Upper lobe of right lung (tissue), 1 donor: ENCODE results near the gene ZNF430. TPM values are rescaled to one million over a fixed set of nuclear protein-coding genes. Genes with fewer than 3 reads are reported as not detected.
A peak's percentile ranks its signal among the peaks of the same experiment; 100 is the strongest.
"Not testable (repeated sequence)": the region's sequence is repeated elsewhere in the genome, so short reads cannot be mapped to it uniquely, and the experiment has no call there.

Experiments used
- ATAC-seq: fragments of 200-7000 bp; cut with Tn5 transposase; one replicate; pipeline ENCODE4 v1.9.1; 2020; ENCODE audit warnings: mild to moderate bottlenecking, moderate library complexity
- DNase-seq: peaks from one replicate; pipeline ENCODE4 v3.0.0-alpha.2; 2020
- H3K27ac ChIP-seq: fragments of 200-600 bp; one replicate; pipeline ENCODE4 v1.8.0; 2022
- H3K27me3 ChIP-seq: fragments of 200-600 bp; one replicate; pipeline ENCODE4 v1.8.0; 2022; ENCODE audit warnings: mild to moderate bottlenecking
- H3K36me3 ChIP-seq: fragments of 200-600 bp; one replicate; pipeline ENCODE4 v1.8.0; 2022
- H3K4me1 ChIP-seq: fragments of 200-600 bp; one replicate; pipeline ENCODE4 v1.8.0; 2022
- H3K4me3 ChIP-seq: fragments of 200-600 bp; one replicate; pipeline ENCODE4 v1.8.0; 2022; ENCODE audit warnings: mild to moderate bottlenecking
- H3K9me3 ChIP-seq: fragments of 200-600 bp; one replicate; pipeline ENCODE4 v1.8.0; 2022
- intact Hi-C: fragments of 100-400 bp; cut with DNase I; formaldehyde crosslinking; loops from one replicate; pipeline ENCODE4 v1.11.0; 2022
- long read RNA-seq: library from polyadenylated mRNA; unstranded; transcript quantifications from one replicate; pipeline ENCODE4 v2.0.0, GENCODE V29; 2021
- total RNA-seq: library from RNA; stranded (reverse); fragmentation: NEBNext Ultra II Directional; extraction: Animal tissue kit (Norgen Biotek cat#: 25700); gene quantifications from one replicate; pipeline ENCODE4 v1.2.1, GENCODE V29; 2021
- TF ChIP-seq, protein P1 (sequence below): fragments of 200-600 bp; IDR thresholded peaks from one replicate; pipeline ENCODE4 v1.8.0; 2022; ENCODE audit warnings: antibody characterized with exemption
- donor health status: DM: no; HTN: yes; CAD: no; lungs with severe emphysema.

The ZNF430 gene
- total RNA-seq = 16.7 TPM
- long read RNA-seq, transcript ZNF430-201 (5 exons, 3,923 nt) = major isoform, 9 of 22 reads
- long read RNA-seq, partial matches to known transcripts = 2 of 22 reads
- long read RNA-seq, other reads (novel, unspliced or antisense) = 10 of 22 reads

DNA sequence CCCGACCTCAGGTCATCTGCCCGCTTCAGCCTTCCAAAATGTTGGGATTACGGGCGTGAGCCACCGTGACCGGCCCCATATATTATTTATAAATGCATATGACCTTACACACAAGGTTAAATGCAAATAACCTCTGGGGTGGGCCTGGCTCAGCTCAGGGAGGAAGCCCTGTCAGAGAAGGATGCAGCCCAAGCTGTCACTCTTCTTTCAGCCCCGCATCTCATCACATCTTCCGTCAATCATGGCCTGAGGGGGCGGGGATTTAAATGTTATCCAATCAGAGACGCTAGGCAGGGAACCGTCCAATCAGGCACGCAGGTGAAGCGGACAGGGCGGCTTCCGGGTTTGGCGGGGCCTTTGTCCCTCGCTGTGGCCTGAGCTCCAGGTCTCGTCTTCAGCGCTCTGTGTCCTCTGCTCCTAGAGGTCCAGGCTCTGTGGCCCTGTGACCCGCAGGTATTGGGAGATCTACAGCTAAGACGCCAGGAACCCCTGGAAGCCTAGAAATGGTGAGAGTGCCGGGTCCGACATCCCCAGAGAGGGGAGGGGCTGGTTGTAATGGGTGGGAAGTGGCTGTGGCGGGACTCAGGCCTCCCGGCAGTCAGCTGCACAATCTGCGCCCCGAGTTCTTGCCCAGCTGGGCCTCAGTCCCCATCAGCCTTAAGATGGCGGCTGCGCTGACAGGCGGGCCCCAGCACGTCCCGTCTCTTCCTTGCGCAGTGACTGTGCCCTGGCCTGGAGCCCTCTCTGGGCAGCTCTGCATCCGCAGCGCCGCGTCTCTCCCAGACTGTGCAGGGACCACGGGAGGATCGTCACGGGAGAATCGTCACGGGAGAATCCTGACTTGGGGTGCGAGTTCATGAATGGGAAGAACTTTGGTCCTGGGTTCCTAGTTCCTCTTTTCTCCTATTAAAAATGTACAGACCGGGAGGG, at the start of gene ZNF430:
ZNF430 (plus strand) TSS at position 360 of the 930 bp plus-strand sequence; CDS start at position 504, 144 bp downstream.
- Histone ChIP-seq H3K27ac (peak within 1 kb of the TSS; percentile 85), H3K27me3 (no peaks in the 10 kb centered on the region), H3K36me3 (peaks cover 27% of the 10 kb centered on the region), H3K9me3 (no peaks in the 10 kb centered on the region), H3K4me3 (peak within 1 kb of the TSS; percentile 88), H3K4me1 (peaks cover 11% of the 10 kb centered on the region)
- TF ChIP-seq, protein P1, sequence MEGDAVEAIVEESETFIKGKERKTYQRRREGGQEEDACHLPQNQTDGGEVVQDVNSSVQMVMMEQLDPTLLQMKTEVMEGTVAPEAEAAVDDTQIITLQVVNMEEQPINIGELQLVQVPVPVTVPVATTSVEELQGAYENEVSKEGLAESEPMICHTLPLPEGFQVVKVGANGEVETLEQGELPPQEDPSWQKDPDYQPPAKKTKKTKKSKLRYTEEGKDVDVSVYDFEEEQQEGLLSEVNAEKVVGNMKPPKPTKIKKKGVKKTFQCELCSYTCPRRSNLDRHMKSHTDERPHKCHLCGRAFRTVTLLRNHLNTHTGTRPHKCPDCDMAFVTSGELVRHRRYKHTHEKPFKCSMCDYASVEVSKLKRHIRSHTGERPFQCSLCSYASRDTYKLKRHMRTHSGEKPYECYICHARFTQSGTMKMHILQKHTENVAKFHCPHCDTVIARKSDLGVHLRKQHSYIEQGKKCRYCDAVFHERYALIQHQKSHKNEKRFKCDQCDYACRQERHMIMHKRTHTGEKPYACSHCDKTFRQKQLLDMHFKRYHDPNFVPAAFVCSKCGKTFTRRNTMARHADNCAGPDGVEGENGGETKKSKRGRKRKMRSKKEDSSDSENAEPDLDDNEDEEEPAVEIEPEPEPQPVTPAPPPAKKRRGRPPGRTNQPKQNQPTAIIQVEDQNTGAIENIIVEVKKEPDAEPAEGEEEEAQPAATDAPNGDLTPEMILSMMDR = no peak
- peak; percentile 94 for DNase-seq
- intact Hi-C loops = no loop called here
- ATAC-seq = peak; percentile 100

DNA sequence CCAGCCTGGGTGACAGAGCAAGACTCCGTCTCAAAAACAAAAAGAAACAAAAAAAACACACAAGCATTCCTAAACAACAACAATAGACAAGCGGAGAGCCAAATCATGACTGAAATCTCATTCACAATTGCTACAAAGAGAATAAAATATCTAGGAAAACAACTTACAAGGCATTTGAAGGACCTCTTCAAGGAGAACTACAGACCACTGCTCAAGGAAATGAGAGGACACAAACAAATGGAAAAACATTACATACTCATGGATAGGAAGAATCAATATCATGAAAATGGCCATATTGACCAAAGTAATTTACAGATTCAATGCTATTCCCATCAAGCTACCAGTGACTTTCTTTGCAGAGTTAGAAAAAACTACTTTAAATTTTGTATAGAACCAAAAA, 27.7 kb upstream of the ZNF430 start:
- H3K9me3 ChIP-seq, DNase-seq, H3K27me3 ChIP-seq, ATAC-seq, H3K36me3 ChIP-seq, H3K4me3 ChIP-seq, H3K4me1 ChIP-seq, H3K27ac ChIP-seq, intact Hi-C loops: not testable (repeated sequence)

DNA sequence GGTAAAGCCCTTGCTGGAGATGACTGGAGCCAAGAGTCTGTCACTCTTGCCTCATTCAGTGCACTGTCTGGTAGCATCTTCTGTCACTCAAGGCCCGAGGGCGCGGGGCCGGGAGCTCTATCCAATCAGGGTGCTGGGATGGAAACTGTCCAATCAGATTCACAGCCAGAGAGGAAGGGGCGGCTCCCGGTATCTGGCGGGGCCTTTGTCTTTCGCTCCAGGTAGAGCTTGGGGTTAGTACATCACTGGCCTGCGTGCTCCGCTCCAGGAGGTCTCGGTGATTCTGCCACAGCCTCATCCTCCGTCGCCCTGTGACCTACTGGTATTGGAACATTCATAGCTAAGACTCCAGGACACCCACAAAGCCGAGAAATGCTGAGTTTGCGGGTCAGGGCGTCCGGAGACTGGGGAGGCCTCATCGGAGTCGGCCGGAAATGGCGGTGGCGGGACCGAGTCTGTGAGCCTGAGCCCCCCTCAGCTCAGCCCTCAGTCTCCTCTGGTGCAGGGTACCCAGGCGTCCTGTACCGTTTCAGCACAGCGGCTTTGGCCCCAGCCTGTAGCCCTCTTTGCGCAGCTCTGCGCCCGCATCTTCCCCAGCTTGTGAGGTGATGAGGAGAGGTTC, 20.6 kb upstream of the ZNF430 start:
- Histone ChIP-seq H3K36me3 (no peaks in the 10 kb centered on the region), H3K27me3 (no peaks in the 10 kb centered on the region), H3K4me1 (no peaks in the 10 kb centered on the region), H3K9me3 (no peaks in the 10 kb centered on the region), H3K4me3 (peak overlapping the region; percentile 45), H3K27ac (no peak overlapping the region)
- DNase-seq = peak; percentile 75
- ATAC-seq = peak; percentile 97
- intact Hi-C loops = no loop called here
- TF ChIP-seq, protein P1 = no peak

DNA sequence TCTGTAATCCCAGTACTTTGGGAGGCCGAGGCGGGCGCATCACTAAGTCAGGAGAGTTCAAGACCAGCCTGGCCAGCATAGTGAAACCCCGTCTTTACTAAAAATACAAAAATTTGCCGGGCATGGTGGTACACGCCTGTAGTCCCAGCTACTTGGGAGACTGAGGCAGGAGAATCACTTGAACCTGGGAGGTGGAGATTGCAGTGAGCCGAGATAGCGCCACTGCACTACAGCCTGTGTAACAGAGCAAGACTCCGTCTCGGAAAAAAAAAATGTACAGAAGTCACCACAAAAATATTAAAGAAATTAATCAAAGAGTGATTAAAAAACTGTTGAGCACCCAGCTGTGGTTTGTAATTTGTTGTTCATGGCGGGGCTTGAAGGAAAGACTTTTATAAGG, 781 bp downstream of the ZNF430 start:
- ATAC-seq, DNase-seq, H3K27me3 ChIP-seq, intact Hi-C loops, H3K9me3 ChIP-seq: not testable (repeated sequence)
- peak overlapping the region; percentile 88 for H3K4me3 ChIP-seq
- peak overlapping the region; percentile 85 for H3K27ac ChIP-seq
- peaks cover 33% of the 10 kb centered on the region for H3K36me3 ChIP-seq
- peaks cover 11% of the 10 kb centered on the region for H3K4me1 ChIP-seq

DNA sequence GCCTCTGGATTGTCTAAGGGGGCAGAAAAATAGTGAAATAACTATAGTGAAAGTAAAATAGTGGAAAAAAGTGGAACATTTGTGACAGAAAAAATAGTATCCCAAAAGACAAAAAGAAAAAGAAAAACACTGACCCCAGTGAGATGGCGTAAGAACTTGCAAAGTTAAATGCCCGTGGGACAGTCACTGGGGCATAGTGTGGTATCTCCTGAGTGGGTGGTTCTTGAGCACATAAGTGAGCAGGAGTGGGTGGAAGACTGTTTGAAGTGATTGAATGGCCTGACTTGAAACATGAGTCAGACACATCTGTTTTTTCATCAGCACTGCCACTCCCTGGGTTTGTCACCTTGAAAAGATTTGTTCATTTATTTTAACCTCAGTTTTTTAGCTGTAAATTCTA, 2.5 kb downstream of the ZNF430 start:
- TF ChIP-seq, protein P1 = no peak
- no peak overlapping the region for H3K27ac ChIP-seq
- peaks cover 43% of the 10 kb centered on the region for H3K36me3 ChIP-seq
- H3K27me3 ChIP-seq = no peaks in the 10 kb centered on the region
- H3K4me3 ChIP-seq = no peak overlapping the region
- peaks cover 12% of the 10 kb centered on the region for H3K4me1 ChIP-seq
- intact Hi-C loops = no loop called here
- no peaks in the 10 kb centered on the region for H3K9me3 ChIP-seq
- DNase-seq = no peak
- ATAC-seq = peak; percentile 37

DNA sequence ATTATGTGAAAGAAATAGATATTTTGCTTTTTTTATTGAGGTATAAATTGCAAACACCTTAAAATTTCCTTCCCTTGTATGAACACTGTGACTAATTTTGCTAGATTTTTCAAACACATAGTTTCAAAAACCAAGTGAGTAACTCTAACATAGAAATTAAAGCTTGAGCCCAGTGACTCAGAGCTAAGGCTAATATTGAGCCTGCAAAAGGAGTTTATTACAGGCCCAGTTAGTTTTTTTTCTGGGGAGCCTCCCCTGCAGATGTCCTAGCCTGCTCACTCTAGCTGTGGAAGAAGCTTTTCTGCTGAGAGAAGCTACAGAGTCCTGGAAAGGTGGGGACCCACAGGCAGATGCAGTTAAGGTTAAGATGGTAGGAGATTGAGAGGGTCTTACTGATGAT, 3.4 kb downstream of the ZNF430 start:
- Histone ChIP-seq H3K9me3 (no peaks in the 10 kb centered on the region), H3K4me3 (no peak overlapping the region), H3K27me3 (no peaks in the 10 kb centered on the region), H3K27ac (no peak overlapping the region), H3K4me1 (peaks cover 18% of the 10 kb centered on the region), H3K36me3 (peaks cover 43% of the 10 kb centered on the region)
- TF ChIP-seq, protein P1 = no peak
- no peak for DNase-seq
- no peak for ATAC-seq
- intact Hi-C loops = no loop called here
